HG02610 (cell line): ENCODE results near the gene NAA35.
"Not testable (repeated sequence)": the region's sequence is repeated elsewhere in the genome, so short reads cannot be mapped to it uniquely, and the experiment has no call there.

Experiments used
- ATAC-seq: cut with Tn5 transposase; IDR thresholded peaks from one replicate; pipeline ENCODE4 v1.9.1; 2021; ENCODE audit warnings: mild to moderate bottlenecking, moderate library complexity; ENCODE audit not compliant: unreplicated experiment

Gene NAA35

DNA sequence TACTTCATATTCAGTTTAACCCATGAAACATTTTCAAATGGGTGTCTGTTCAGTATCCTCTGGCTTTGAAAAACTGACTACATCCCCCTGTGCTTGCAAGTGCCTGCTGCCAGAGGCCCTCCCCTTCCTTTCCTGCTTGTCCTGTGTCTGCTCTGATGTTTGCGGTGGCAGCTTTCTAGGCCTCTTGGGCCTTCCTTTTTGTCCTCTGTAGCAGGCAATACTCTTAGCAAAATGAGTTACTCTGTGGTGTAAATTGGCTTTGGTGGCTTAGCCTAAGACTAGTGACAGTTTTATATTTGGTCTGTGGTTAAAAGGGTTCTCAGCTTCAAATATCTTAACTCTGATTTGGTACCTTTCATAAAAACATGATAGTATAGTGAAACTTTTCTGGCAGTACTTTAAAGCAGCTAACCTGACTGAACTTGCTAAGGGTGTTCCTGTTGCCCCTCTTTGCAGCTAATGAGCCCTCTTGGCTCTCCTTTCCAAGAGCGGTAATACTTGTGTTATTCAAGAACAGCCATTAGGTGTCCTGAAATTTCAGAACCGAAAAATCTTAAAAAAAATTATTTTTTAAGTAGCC, 81.8 kb downstream of the NAA35 start:
- no peak for ATAC-seq

GRCh38 chr9:86027767-86028166, 86.8 kb downstream of the NAA35 start:
- ATAC-seq: no peak

- ATAC-seq: no peak
Observed at GRCh38 chr9:86034863-86035734, 94.2 kb downstream of the NAA35 start.

GRCh38 chr9:86035827-86036440, 95.0 kb downstream of the NAA35 start:
- no peak for ATAC-seq

- ATAC-seq: no peak
Observed at GRCh38 chr9:86036555-86036954, 95.6 kb downstream of the NAA35 start.

DNA sequence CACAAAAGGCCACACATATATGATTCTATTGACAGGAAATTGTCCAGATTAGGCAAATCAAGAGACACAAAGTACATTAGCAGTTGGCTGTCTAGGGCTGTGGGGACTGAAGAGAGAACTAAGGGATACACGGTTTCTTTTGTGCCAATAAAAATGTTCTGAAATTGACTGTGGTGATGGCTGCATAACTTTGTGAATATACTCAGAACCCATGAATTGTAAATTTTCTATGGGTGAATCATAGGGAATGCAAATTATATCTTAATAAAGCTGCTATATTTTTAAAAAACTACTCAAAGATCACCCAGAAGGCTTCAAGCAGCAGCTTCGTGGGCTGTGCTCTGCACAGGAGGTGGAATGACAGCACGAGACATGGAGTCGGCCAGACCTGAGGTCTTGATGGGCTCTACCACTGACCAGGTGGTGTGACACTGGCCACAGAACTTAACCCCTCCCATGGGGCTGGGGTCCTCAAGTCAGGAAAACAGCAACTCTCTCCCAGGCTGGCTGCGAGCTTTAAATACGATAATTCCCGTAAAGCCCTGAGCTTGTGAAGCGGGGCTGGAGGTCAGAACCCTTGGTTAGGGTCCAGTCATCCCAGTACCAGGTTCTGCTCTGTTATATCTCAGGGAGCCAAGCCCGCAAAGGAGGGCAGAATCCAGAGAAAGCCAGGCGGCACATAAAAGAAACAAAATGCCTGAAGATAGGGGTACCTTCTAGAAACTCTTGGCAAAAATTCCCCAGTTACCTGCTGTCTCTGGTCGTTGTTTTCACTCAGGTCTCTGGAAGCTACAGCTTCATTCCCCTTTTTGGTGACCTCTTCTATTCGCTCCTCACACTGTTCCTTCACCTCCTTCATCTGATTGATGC, 99.3 kb downstream of the NAA35 start:
- no peak for ATAC-seq

- ATAC-seq: no peak
Observed at GRCh38 chr9:86040861-86041155, 99.9 kb downstream of the NAA35 start.

DNA sequence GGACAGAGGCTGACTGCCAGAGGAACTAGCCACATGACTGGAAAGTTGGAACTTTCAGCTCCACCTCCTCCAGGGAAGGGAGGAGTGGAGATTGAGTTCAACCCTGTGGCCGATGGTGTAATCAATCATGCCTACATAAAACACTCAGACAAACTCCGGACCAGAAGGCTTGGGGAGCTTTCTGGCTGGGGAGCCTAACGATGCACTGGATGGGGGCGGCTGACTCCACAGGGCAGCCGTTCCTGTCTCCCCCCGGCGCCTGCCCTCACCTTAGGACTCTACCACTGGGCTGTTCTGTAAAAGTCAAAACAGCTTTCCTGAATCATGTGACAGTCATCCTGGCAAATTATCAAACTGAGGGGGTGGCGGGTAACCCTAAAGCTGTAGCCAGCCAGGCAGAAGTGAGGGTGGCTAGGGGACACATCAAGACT, 100.4 kb downstream of the NAA35 start:
- ATAC-seq: no peak

- no peak for ATAC-seq
Observed at GRCh38 chr9:86042199-86042978, 101.4 kb downstream of the NAA35 start.

DNA sequence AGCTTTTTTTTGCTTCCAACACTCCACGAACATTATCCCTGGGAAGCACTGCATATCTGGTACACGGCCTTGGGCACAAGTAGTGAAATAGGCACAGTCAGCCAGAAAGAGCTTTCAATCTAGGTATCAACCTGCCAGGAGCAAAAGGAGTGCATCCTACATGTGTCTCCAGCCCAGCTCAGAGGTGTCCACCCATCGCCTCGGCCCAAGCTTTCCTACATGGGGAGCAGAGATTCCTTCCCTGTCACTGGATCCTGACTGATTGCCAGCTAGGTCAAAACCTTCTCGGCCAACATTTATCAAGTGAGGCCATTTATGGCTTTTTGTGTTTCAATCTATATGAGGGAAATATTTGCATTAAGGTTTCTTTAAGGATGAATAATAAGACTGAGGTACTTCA, 102.6 kb downstream of the NAA35 start:
- ATAC-seq: no peak

GRCh38 chr9:86043999-86044398, 103.1 kb downstream of the NAA35 start:
- no peak for ATAC-seq

DNA sequence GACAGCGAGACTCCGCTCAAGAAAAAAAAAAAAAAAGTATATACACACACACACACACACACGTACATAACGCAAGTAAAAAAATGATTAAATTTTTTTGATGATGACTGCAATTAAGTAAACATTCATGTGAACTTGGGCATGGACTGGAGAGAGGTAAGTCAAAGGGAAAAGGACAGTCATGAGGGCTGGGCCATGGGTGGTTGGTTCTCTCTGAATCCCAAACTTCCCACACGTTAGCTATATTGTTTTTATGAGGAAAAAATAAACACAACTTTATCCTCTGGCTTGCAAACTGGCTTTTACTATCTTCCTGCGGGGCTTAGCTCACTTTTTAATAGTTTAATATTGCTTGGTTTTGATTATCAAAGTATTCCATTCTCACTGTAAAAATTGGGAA, 104.7 kb downstream of the NAA35 start:
- no peak for ATAC-seq

DNA sequence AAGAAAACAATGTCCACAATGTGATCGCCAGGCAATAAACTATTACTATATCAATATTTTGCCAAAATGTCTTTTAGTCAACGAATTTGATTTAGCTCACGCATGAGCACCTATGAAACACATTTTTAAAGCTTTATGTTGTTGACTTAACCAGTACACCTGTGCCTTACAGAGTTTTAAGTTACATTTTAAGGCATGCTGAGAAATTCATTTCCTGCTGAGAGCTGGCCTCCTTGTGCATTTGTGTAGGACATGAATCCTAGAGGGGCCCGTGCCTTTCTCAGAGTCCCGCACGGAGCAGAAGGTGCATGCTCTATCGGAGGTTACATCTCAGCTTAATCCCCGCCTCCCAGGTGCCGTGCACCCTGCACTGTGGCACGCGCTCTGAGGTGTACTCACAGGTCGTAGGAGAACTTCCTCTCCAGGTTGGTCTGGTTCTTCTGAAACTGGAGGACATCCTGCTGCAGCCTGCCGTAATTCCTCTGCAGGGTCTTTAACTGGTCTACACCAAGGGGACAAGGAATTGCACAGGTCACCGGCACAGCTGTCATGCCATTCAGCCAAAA, 105.2 kb downstream of the NAA35 start:
- ATAC-seq: no peak

DNA sequence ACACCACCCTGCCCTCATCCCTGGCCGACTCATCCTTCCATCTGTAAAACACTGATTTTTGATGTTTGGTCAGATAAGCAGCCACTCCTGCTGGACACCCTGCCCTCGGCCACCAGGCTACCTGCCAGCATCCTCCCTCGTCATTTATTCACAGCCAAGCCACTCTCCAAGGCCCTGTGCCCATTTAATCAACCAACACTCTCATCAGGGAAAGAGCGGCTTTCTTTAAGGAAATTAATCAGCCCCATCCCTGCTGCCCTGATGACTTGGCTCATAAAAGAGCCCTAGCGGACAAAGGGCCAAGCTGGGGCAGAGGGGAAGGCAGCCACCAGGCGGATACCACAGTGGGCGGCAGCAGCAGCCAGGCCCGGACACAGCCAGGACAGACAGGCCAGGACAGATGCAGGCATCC, 106.0 kb downstream of the NAA35 start:
- ATAC-seq: no peak

- no peak for ATAC-seq
Observed at GRCh38 chr9:86047361-86047760, 106.4 kb downstream of the NAA35 start.

DNA sequence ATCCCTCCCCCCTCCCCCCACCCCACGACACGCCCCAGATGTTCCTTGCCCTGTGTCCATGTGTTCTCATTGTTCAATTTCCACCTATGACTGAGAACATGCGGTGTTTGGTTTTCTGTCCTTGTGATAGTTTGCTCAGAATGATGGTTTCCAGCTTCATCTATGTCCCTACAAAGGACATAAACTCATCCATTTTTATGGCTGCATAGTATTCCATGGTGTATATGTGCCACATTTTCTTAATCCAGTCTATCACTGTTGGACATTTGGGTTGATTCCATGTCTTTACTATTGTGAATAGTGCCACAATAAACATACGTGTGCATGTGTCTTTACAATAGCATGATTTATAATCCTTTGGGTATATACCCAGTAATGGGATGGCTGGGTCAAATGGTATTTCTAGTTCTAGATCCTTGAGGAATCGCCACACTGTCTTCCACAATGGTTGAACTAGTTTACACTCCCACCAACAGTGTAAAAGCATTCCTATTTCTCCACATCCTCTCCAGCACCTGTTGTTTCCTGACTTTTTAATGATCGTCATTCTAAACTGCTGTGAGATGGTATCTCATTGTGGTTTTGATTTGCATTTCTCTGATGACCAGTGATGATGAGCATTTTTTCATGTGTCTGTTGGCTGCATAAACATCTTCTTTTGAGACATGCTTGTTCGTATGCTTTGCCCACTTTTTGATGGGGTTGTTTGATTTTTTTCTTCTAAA, 107.2 kb downstream of the NAA35 start:
- not testable (repeated sequence) for ATAC-seq

- no peak for ATAC-seq
Observed at GRCh38 chr9:86052556-86053468, 111.9 kb downstream of the NAA35 start.

DNA sequence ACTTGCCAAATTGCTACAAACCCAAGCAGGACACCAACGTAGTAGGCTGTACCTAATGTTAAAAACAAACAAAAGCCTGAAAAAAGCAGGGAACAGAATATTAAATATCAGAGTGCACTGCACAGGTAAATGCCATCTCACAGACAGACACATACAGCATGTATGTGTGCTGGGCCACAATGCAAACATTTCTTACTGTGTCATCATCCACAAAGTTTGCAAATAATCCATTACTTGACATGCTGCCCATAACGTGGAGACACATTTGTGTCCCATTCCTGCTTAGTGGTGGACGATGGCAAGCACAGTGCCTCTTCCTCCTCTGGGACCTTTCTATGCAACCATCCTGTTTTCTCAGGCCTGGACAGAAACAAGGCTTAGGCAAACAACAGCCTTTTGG, 113.7 kb downstream of the NAA35 start:
- ATAC-seq: no peak
